HepG2 (cell line): ENCODE data around the gene SLC23A2. TPM values are rescaled to one million over a fixed set of nuclear protein-coding genes. Genes with fewer than 3 reads are reported as not detected.

Experiments used
- AKNA ChIP-seq: sonication (generic); formaldehyde crosslinking; IDR thresholded peaks from 2 replicates; pipeline ENCODE4 v1.4.0; 2020; ENCODE audit warnings: missing genetic modification reagents, borderline replicate concordance
- ARNT2 ChIP-seq: sonication (generic); formaldehyde crosslinking; IDR thresholded peaks from 2 replicates; pipeline ENCODE4 v1.8.0; 2022; ENCODE audit warnings: mild to moderate bottlenecking, low read depth, missing genetic modification reagents, moderate library complexity
- CREM ChIP-seq, 2 experiments: sonication (generic) in 1 of 2; formaldehyde crosslinking in 1 of 2; IDR thresholded peaks; 2 replicates each; pipeline versions ENCODE4 v1.4.0 to v1.6.1; 2016 to 2020; ENCODE audit warnings: antibody characterized with exemption in 1 of 2, mild to moderate bottlenecking in 1 of 2, missing genetic modification reagents in 1 of 2
- FOXM1 ChIP-seq: sonication (generic); formaldehyde crosslinking; IDR thresholded peaks from 2 replicates; pipeline ENCODE4 v1.5.0; 2020; ENCODE audit warnings: missing genetic modification reagents
- KLF6 ChIP-seq: IDR thresholded peaks from 2 replicates; pipeline ENCODE4 v1.8.0; 2016; ENCODE audit warnings: missing biosample characterization, missing genetic modification reagents
- NAIF1 ChIP-seq: sonication (generic); formaldehyde crosslinking; IDR thresholded peaks from 2 replicates; pipeline ENCODE4 v1.5.0; 2020; ENCODE audit warnings: mild to moderate bottlenecking, missing genetic modification reagents, borderline replicate concordance
- NR1H2 ChIP-seq: sonication (generic); formaldehyde crosslinking; IDR thresholded peaks from 2 replicates; pipeline ENCODE4 v1.8.1; 2022; ENCODE audit warnings: low read depth, missing genetic modification reagents, borderline replicate concordance
- TOPORS ChIP-seq: sonication (generic); formaldehyde crosslinking; IDR thresholded peaks from 2 replicates; pipeline ENCODE4 v1.8.0; 2023; ENCODE audit warnings: mild to moderate bottlenecking, missing genetic modification reagents
- TRIM22 ChIP-seq: fragments of 450-650 bp; IDR thresholded peaks from 2 replicates; pipeline ENCODE4 v1.6.1; 2017
- WIZ ChIP-seq: sonication (generic); formaldehyde crosslinking; IDR thresholded peaks from 2 replicates; pipeline ENCODE4 v1.5.1; 2020; ENCODE audit warnings: mild to moderate bottlenecking, missing genetic modification reagents
- ZBTB37 ChIP-seq: sonication (generic); formaldehyde crosslinking; IDR thresholded peaks from 2 replicates; pipeline ENCODE4 v1.4.0; 2020; ENCODE audit warnings: mild to moderate bottlenecking, missing genetic modification reagents
- ZEB1 ChIP-seq: IDR thresholded peaks from 2 replicates; pipeline ENCODE4 v1.6.1; 2012; ENCODE audit warnings: mild to moderate bottlenecking, low read depth, inconsistent platforms; ENCODE audit not compliant: insufficient replicate concordance
- ZMAT3 ChIP-seq: sonication (generic); formaldehyde crosslinking; conservative IDR thresholded peaks from 2 replicates; pipeline ENCODE4 v1.7.0; 2021; ENCODE audit warnings: missing genetic modification reagents
- ZNF224 ChIP-seq: sonication (generic); formaldehyde crosslinking; IDR thresholded peaks from 2 replicates; pipeline ENCODE4 v1.5.0; 2020; ENCODE audit warnings: mild to moderate bottlenecking, missing genetic modification reagents
- ZNF773 ChIP-seq: sonication (generic); formaldehyde crosslinking; IDR thresholded peaks from 2 replicates; pipeline ENCODE4 v1.4.0; 2020; ENCODE audit warnings: missing genetic modification reagents, borderline replicate concordance
- polyA plus RNA-seq, 8 experiments: library from polyadenylated mRNA; depleted of rRNA in 3 of 8; stranded (reverse) in 7 of 8; unstranded in 1 of 8; fragments of >200 nt; fragmentation: Illumina TruSeq in 4 of 8; extraction: Trizol in 4 of 8; gene quantifications; 2 replicates each; pipeline versions ENCODE4 v1.2.1 to v1.2.3, GENCODE V29; 2011 to 2016; ENCODE audit warnings: low read depth in 4 of 8, missing spikeins in 1 of 8, mixed read lengths in 1 of 8; ENCODE audit not compliant: insufficient read depth in 1 of 8
- total RNA-seq, 5 experiments: library from RNA; depleted of rRNA; stranded (reverse); fragments of >200 nt; fragmentation: Illumina TruSeq; extraction: Trizol; gene quantifications; 2 replicates each; pipeline ENCODE4 v1.2.3, GENCODE V29; 2016; ENCODE audit warnings: low read depth in 1 of 5
- TF ChIP-seq, protein P1 (sequence below): sonication (generic); formaldehyde crosslinking; IDR thresholded peaks from 2 replicates; pipeline ENCODE4 v1.4.0; 2020; ENCODE audit warnings: mild to moderate bottlenecking, missing genetic modification reagents
- TF ChIP-seq, protein P2 (sequence below): sonication (generic); formaldehyde crosslinking; IDR thresholded peaks from 2 replicates; pipeline ENCODE4 v1.5.0; 2020; ENCODE audit warnings: missing genetic modification reagents

The SLC23A2 gene
- total and polyA plus RNA-seq, 2 of the 13 experiments (the other 11 are each of a cell fraction or from before 2014, with no cell fraction given) = 42.2 to 51.2 TPM

GRCh38 chr20:5000263-5001173, 792 bp downstream of the SLC23A2 start (continued):
- TF ChIP-seq ZNF224 (peak; percentile 54; the same call in 1 of the 2 replicates), TOPORS (CRISPR knock-in tag) (peak; percentile 38; the same call in 1 of the 2 replicates), ZBTB37 (CRISPR knock-in tag) (no peak), FOXM1 (CRISPR knock-in tag) (no peak), ZNF773 (no peak), AKNA (CRISPR knock-in tag) (0 out of 2 replicates have a peak, but pooled peaks have one; percentile 58), CREM (IDR thresholded peaks at IDR 0.05) (no peak), CREM (CRISPR knock-in tag; IDR thresholded peaks at IDR 0.05) (no peak), ZEB1 (no peak), ARNT2 (CRISPR knock-in tag) (peak; percentile 49), TRIM22 (no peak), NAIF1 (CRISPR knock-in tag) (0 out of 2 replicates have a peak, but pooled peaks have one; percentile 20), NR1H2 (CRISPR knock-in tag) (peak; percentile 34; the same call in 1 of the 2 replicates), ZMAT3 (CRISPR knock-in tag) (peak; percentile 72; the same call in 1 of the 2 replicates), KLF6 (CRISPR knock-in tag) (no peak; the same call in 1 of the 2 replicates), WIZ (CRISPR knock-in tag) (no peak)
- TF ChIP-seq, protein P1, sequence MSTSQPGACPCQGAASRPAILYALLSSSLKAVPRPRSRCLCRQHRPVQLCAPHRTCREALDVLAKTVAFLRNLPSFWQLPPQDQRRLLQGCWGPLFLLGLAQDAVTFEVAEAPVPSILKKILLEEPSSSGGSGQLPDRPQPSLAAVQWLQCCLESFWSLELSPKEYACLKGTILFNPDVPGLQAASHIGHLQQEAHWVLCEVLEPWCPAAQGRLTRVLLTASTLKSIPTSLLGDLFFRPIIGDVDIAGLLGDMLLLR (CRISPR knock-in tag) = no peak
- TF ChIP-seq, protein P2, sequence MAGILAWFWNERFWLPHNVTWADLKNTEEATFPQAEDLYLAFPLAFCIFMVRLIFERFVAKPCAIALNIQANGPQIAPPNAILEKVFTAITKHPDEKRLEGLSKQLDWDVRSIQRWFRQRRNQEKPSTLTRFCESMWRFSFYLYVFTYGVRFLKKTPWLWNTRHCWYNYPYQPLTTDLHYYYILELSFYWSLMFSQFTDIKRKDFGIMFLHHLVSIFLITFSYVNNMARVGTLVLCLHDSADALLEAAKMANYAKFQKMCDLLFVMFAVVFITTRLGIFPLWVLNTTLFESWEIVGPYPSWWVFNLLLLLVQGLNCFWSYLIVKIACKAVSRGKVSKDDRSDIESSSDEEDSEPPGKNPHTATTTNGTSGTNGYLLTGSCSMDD (CRISPR knock-in tag) = no peak
